Stomach smooth muscle (tissue), 2 donors: ENCODE measurements around the gene CSRNP3.

Experiments
- H3K27ac ChIP-seq: one replicate; pipeline ENCODE4 v1.7.0; 2013; ENCODE audit warnings: mild to moderate bottlenecking, low read length, inconsistent platforms
- H3K27me3 ChIP-seq, 2 donors: one replicate each; pipeline ENCODE4 v1.7.0; 2013; ENCODE audit warnings: low read length in 2 of 2; ENCODE audit not compliant: insufficient read depth in 2 of 2, control insufficient read depth in 1 of 2
- H3K36me3 ChIP-seq, 2 donors: one replicate each; pipeline ENCODE4 v1.7.0; 2013; ENCODE audit warnings: low read length in 2 of 2; ENCODE audit not compliant: control insufficient read depth in 2 of 2, insufficient read depth in 2 of 2
- H3K4me1 ChIP-seq: one replicate; pipeline ENCODE4 v1.7.0; 2013; ENCODE audit warnings: low read length; ENCODE audit not compliant: control insufficient read depth, insufficient read depth
- H3K4me3 ChIP-seq, 2 donors: one replicate each; pipeline ENCODE4 v1.7.0; 2013; ENCODE audit warnings: low read length in 2 of 2
- H3K9ac ChIP-seq, 2 donors: one replicate each; pipeline ENCODE4 v1.7.0; 2013; ENCODE audit warnings: low read length in 2 of 2, mild to moderate bottlenecking in 1 of 2
- H3K9me3 ChIP-seq, 2 donors: one replicate each; pipeline ENCODE4 v1.7.0; 2013; ENCODE audit warnings: low read length in 2 of 2; ENCODE audit not compliant: control insufficient read depth in 2 of 2
- donor health status: healthy.
- donor health status: Pancreatic carcinoma.

CSRNP3 gene

DNA sequence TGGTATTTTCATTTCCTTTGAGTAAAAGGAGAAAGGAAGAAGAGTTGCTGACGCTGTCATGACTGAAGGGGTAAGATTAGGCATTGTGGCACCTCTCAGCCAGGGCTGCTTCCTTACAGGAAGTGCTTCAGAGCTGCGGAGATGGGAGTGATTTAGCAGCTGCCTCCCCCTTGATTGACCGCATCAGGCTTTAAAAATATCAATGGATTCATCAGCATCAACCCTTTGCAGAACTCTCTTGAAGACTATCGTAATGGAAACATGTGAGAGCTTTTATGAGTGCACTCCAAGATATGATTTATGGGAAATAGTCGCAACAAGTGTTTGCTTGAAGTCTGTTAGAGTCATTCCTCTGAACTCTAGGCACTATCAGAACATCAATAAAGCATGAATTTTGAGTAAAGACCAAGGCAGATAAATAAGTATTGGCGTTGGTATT lies 141.1 kb downstream of the CSRNP3 start:
- Histone ChIP-seq H3K9me3 (no peaks in the 10 kb centered on the region), H3K4me1 (no peaks in the 10 kb centered on the region), H3K36me3 (no peaks in the 10 kb centered on the region), H3K27ac (no peak overlapping the region), H3K27me3 (no peaks in the 10 kb centered on the region), H3K9ac (no peak overlapping the region), H3K4me3 (no peak overlapping the region)

- H3K4me3 ChIP-seq: no peak overlapping the region
- H3K36me3 ChIP-seq: no peaks in the 10 kb centered on the region
- no peaks in the 10 kb centered on the region for H3K4me1 ChIP-seq
- H3K9ac ChIP-seq: no peak overlapping the region
- no peaks in the 10 kb centered on the region for H3K9me3 ChIP-seq
- H3K27me3 ChIP-seq: no peaks in the 10 kb centered on the region
- H3K27ac ChIP-seq: no peak overlapping the region
Measured at GRCh38 chr2:165617741-165618481, 148.4 kb downstream of the CSRNP3 start.

- Histone ChIP-seq H3K9me3 (no peaks in the 10 kb centered on the region), H3K36me3 (no peaks in the 10 kb centered on the region), H3K27me3 (no peaks in the 10 kb centered on the region), H3K9ac (no peak overlapping the region), H3K27ac (no peak overlapping the region), H3K4me1 (no peaks in the 10 kb centered on the region), H3K4me3 (no peak overlapping the region)
Measured at GRCh38 chr2:165618806-165619205, 149.3 kb downstream of the CSRNP3 start.

- H3K9me3 ChIP-seq: no peaks in the 10 kb centered on the region
- H3K27me3 ChIP-seq: no peaks in the 10 kb centered on the region
- H3K9ac ChIP-seq: no peak overlapping the region
- no peaks in the 10 kb centered on the region for H3K4me1 ChIP-seq
- no peaks in the 10 kb centered on the region for H3K36me3 ChIP-seq
- H3K27ac ChIP-seq: no peak overlapping the region
- no peak overlapping the region for H3K4me3 ChIP-seq
Measured at GRCh38 chr2:165621086-165621560, 151.6 kb downstream of the CSRNP3 start.

- H3K27me3 ChIP-seq: no peaks in the 10 kb centered on the region
Measured at GRCh38 chr2:165623161-165623560, 153.7 kb downstream of the CSRNP3 start.

GRCh38 chr2:165623783-165624469 lies 154.4 kb downstream of the CSRNP3 start:
- no peaks in the 10 kb centered on the region for H3K27me3 ChIP-seq
- no peaks in the 10 kb centered on the region for H3K36me3 ChIP-seq
- H3K9me3 ChIP-seq: no peaks in the 10 kb centered on the region
- no peak overlapping the region for H3K4me3 ChIP-seq
- H3K4me1 ChIP-seq: no peaks in the 10 kb centered on the region
- no peak overlapping the region for H3K27ac ChIP-seq
- no peak overlapping the region for H3K9ac ChIP-seq

More at GRCh38 chr2:165623161-165623560, 153.7 kb downstream of the CSRNP3 start:
- Histone ChIP-seq H3K9ac (no peak overlapping the region), H3K36me3 (no peaks in the 10 kb centered on the region), H3K27ac (no peak overlapping the region), H3K9me3 (no peaks in the 10 kb centered on the region), H3K4me1 (no peaks in the 10 kb centered on the region), H3K4me3 (no peak overlapping the region)

- H3K9ac ChIP-seq: no peak overlapping the region
- H3K4me1 ChIP-seq: no peaks in the 10 kb centered on the region
- no peak overlapping the region for H3K4me3 ChIP-seq
- no peaks in the 10 kb centered on the region for H3K27me3 ChIP-seq
- H3K36me3 ChIP-seq: no peaks in the 10 kb centered on the region
- H3K27ac ChIP-seq: no peak overlapping the region
- no peaks in the 10 kb centered on the region for H3K9me3 ChIP-seq
Measured at GRCh38 chr2:165624470-165624800, 154.9 kb downstream of the CSRNP3 start.

GRCh38 chr2:165627470-165627869 lies 158.0 kb downstream of the CSRNP3 start:
- H3K27me3 ChIP-seq: no peaks in the 10 kb centered on the region
- no peaks in the 10 kb centered on the region for H3K4me1 ChIP-seq
- no peak overlapping the region for H3K27ac ChIP-seq
- no peaks in the 10 kb centered on the region for H3K9me3 ChIP-seq
- no peak overlapping the region for H3K9ac ChIP-seq
- no peak overlapping the region for H3K4me3 ChIP-seq
- H3K36me3 ChIP-seq: no peaks in the 10 kb centered on the region

DNA sequence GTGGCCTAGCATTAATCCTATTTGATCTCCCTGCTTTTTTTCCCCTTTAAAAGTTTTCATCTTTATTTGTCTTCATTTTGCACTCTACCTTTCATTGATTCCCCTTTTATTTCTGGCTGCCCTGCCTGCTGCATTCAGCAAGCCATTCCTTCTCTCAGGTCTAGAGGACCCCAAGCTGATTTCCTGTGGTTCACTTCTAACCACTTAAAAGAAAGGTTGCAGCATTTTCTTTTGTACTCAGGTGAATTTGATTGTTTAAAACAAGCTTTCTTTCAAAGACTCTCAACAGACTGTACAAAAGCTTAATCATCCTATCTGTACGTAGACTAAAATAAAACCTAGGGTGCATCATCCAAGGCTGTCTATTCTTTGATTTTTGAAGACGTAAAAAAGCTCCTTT lies 160.3 kb downstream of the CSRNP3 start:
- Histone ChIP-seq H3K4me3 (no peak overlapping the region), H3K27ac (no peak overlapping the region), H3K4me1 (peaks cover 1% of the 10 kb centered on the region), H3K9ac (no peak overlapping the region), H3K36me3 (no peaks in the 10 kb centered on the region), H3K27me3 (no peaks in the 10 kb centered on the region), H3K9me3 (no peaks in the 10 kb centered on the region)

DNA sequence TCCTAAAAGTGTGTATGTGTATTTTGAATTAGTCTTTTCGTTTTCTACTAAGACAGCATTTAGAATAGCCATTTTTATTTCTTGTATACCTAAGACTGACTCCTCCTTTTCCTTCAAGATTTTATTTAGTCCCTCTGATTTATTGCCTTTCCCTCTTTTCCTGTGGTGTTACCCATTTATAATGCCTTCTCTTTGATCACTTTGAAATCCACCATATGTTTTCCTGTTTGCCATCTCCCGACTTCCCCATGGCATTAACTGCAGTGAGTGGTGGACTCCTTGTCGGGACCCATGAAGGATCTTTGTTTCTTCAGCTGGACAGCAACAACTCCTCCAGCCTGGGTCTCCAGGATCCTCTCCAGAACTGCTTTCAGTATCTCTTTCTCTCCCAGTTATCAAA lies 160.7 kb downstream of the CSRNP3 start:
- Histone ChIP-seq H3K4me1 (peaks cover 2% of the 10 kb centered on the region), H3K36me3 (no peaks in the 10 kb centered on the region), H3K27me3 (no peaks in the 10 kb centered on the region), H3K9me3 (no peaks in the 10 kb centered on the region), H3K27ac (no peak overlapping the region), H3K9ac (no peak overlapping the region), H3K4me3 (no peak overlapping the region)

GRCh38 chr2:165631089-165631488 lies 161.6 kb downstream of the CSRNP3 start:
- Histone ChIP-seq H3K4me1 (peaks cover 2% of the 10 kb centered on the region), H3K36me3 (no peaks in the 10 kb centered on the region), H3K27ac (no peak overlapping the region), H3K27me3 (no peaks in the 10 kb centered on the region), H3K4me3 (no peak overlapping the region), H3K9ac (no peak overlapping the region), H3K9me3 (no peaks in the 10 kb centered on the region)
